ENCODE data around the gene ABCA5.

GRCh38 chr17:69246726-69247375 lies 80.1 kb downstream of the ABCA5 start:
- no peak for TF ChIP-seq EP300 (IDR thresholded peaks at IDR 0.05; ENCODE audit: borderline replicate concordance)
- TF ChIP-seq TAF1 (IDR thresholded peaks at IDR 0.05; ENCODE audit: low read depth), result no peak
- no peak for TF ChIP-seq MAX (IDR thresholded peaks at IDR 0.05)
- TF ChIP-seq TCF12 (IDR thresholded peaks at IDR 0.05; ENCODE audit: low read depth), result no peak
- no peak for TF ChIP-seq CREB1 (IDR thresholded peaks at IDR 0.05; ENCODE audit: low read depth)
- no peak for TF ChIP-seq YY1 (IDR thresholded peaks at IDR 0.05; ENCODE audit: low read depth)
- TF ChIP-seq NFIC (IDR thresholded peaks at IDR 0.05), result no peak
- peak; percentile 55 for TF ChIP-seq RAD21 (IDR thresholded peaks at IDR 0.05; ENCODE audit: low read depth)
- TF ChIP-seq EGR1 (IDR thresholded peaks at IDR 0.05), result no peak
- TF ChIP-seq, protein P1, sequence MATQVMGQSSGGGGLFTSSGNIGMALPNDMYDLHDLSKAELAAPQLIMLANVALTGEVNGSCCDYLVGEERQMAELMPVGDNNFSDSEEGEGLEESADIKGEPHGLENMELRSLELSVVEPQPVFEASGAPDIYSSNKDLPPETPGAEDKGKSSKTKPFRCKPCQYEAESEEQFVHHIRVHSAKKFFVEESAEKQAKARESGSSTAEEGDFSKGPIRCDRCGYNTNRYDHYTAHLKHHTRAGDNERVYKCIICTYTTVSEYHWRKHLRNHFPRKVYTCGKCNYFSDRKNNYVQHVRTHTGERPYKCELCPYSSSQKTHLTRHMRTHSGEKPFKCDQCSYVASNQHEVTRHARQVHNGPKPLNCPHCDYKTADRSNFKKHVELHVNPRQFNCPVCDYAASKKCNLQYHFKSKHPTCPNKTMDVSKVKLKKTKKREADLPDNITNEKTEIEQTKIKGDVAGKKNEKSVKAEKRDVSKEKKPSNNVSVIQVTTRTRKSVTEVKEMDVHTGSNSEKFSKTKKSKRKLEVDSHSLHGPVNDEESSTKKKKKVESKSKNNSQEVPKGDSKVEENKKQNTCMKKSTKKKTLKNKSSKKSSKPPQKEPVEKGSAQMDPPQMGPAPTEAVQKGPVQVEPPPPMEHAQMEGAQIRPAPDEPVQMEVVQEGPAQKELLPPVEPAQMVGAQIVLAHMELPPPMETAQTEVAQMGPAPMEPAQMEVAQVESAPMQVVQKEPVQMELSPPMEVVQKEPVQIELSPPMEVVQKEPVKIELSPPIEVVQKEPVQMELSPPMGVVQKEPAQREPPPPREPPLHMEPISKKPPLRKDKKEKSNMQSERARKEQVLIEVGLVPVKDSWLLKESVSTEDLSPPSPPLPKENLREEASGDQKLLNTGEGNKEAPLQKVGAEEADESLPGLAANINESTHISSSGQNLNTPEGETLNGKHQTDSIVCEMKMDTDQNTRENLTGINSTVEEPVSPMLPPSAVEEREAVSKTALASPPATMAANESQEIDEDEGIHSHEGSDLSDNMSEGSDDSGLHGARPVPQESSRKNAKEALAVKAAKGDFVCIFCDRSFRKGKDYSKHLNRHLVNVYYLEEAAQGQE (IDR thresholded peaks at IDR 0.05; ENCODE audit: low read depth), result no peak
- no peak for TF ChIP-seq CEBPB (IDR thresholded peaks at IDR 0.05)
- no peak for TF ChIP-seq FOXM1 (IDR thresholded peaks at IDR 0.05; ENCODE audit: borderline replicate concordance, low read depth)
- no peak for TF ChIP-seq TEAD4 (IDR thresholded peaks at IDR 0.05)
